Stimulated activated CD4-positive, alpha-beta T cell treated with anti-CD3 and anti-CD28 coated beads, Interleukin-4, amount 100 ng/mL, for 24 hours (primary cell): Measurements from ENCODE around the gene CXCR4.

Experiments used
- DNase-seq: peaks from one replicate; pipeline ENCODE4 v3.0.0-alpha.2; 2020

CXCR4 gene

DNA sequence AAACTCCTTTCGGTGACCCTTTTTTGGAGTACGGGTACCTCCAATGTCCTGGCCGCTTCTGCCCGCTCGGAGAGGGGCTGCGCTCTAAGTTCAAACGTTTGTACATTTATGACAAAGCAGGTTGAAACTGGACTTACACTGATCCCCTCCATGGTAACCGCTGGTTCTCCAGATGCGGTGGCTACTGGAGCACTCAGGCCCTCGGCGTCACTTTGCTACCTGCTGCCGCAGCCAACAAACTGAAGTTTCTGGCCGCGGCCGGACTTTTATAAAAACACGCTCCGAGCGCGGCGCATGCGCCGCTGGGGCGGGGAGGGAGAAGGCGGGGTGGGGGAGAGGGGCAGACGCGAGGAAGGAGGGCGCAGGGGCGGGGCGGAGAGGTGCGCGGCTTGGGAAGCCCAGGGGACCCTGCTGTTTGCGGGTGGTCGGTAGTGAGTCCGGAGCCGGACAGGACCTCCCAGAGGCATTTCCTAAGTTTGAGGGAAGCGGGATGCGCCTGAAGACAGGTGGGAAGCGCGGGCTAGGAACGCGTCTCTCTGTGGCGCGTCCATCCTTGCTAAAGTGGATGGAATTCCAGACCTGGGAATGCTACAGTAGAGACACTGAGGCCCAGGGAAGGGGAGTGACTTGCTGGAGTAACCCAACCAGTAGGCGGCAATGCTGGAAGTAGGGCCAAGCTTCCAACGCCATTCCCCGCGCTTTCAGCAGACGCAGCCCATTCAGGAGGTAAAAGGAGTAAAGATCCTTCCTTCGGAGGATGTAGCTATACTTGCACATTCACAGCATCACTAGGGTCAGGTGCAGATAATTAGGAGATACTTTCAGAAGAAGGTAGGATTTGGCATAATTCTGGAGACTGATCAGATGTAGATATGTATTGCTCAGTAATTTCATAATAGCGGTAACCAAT, at the start of gene CXCR4:
TSS of gene CXCR4 (minus strand) at position 241 of the 910 bp plus-strand sequence. CDS start at position 152, 89 bp downstream.
- DNase-seq: peak; percentile 82

DNA sequence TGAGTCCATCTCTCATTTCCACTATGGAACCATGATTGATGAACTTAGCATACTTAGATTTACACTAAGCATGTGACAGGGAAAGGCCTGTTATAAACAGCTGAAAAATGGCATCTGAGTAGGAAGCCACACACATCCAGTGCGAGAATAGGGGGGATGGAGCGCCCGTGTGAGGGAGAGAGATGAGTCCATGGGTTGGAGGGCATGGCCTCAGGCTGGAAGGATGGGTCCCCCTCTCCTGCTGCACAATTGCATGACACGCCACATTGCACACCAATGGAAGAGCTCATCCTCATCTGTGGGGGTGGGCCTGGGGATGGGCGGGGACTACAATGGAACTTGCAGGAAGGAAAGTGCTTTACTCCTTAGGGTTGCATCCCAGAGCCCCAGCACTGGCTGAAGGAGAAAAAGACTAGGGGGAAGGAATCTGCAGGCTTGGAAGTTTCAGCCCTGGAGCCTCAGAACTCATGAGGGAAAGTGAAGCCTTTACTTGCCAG, 46.4 kb upstream of the CXCR4 start:
- no peak for DNase-seq

DNA sequence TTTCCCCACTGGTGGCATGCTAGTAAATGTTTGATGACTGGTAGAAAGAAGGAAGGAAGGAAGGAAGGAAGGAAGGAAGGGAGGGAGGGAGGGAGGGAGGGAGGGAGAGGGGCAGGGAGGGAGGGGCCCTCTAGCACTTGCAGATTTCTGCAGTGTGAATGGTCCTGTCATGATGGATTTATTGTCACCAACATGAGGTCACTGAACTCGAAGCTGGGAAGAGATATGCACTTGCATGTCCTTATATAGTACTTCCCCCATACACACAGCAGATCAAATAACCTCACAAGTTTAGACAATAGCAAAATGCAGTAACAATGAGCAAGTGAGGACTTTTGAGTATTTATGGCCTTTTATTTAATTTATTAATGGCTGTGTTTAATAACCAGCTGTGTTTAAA, 44.5 kb upstream of the CXCR4 start:
- no peak for DNase-seq

- DNase-seq: no peak
Measured at GRCh38 chr2:136156411-136156810, 38.5 kb upstream of the CXCR4 start.

- DNase-seq: no peak
Measured at GRCh38 chr2:136154384-136154783, 36.4 kb upstream of the CXCR4 start.

DNA sequence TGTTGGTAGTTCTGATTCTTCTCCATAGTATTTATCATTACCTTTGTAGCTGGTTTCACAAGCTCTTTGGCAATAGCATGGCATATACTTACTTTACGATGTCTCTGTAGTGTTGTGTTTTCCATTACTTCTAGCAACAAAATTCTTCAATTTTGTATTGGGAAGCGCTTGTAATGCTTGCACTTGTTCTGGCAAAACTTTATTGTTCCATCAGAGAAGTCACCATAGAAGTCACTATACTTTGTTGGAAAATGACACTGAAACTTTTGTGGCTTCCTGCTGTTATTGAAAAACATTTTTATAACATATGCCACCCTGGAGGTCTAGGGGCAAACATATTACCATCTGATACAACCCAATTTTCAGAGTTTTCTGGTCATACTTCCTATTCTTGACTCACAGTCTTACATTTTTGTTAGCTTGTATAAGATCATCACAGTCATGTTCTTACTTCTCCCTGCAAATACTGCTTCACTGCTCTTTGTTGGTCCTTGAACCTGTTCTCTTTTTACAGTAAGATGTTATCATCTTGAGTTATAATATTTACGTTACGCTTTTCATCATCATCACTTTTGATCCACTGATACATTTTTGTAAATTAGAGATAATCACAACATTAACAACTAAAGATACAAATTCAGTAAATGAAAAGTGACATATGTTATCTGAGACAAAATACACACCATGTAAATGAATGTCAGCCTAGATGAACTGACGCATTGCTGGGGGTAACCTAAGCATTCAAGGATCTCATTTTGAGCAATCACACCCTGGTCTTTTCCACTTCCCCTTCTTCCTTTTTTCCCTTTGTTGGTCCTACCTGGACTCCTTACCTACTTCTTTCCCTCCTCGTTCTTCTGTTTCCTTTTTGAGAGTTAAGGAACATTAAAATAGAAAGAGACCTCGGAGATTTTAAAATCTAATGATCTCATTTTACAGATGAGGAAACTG, 33.3 kb upstream of the CXCR4 start:
- no peak for DNase-seq

DNA sequence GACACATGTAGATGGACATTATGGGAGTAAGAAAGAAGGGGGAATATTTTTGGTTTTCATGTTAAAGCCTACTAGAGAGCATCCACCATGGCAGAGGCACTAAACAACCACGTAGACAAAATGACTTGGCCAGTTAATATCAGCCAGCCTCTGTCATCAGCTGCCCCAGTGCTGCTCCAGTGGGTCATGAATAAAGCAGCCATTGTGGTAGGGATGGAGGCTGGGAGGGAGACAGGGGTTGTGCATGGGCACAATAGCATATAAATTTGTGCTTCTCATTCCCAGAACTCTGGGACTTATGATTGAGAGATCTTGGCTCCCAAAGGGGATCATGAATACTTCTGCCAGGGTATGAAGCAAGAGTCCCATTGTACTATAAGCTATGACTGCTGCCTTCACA, 31.1 kb upstream of the CXCR4 start:
- no peak for DNase-seq

GRCh38 chr2:136146564-136146963, 28.6 kb upstream of the CXCR4 start:
- DNase-seq: no peak

- DNase-seq: no peak
Measured at GRCh38 chr2:136143603-136144451, 25.9 kb upstream of the CXCR4 start.

DNA sequence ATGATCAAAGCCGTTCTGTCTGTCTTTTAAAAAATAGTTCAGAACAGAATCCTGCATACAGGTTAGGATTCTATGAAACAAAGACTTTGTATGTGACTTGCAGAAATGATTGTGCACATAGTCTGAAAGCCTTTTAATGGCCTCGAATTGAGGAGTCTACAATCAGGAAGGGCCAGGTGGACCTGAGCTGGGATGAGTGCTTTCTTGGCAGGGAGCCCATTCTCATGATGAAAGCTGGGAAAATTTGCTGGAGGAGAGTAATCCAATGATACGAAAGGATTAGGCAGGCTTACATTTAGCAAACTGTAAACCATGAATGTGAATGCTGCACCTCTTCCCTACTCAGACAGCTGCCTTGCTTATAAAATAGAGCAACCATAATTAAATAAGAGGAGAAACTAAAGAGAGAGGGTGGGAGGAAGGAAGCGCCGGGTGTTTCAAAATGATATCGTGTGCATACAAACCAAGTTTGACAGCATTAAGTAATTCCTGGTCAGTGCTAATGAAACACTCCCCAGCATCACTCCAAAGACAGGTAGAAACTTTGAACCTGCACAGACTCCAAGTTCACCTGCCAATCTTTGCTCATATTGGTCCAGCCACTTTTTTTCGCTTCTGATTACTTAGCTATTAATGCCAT, 23.7 kb upstream of the CXCR4 start:
- DNase-seq: no peak

GRCh38 chr2:136139631-136140030, 21.7 kb upstream of the CXCR4 start:
- DNase-seq: no peak

- no peak for DNase-seq
Measured at GRCh38 chr2:136137982-136138381, 20.0 kb upstream of the CXCR4 start.

GRCh38 chr2:136136931-136137330, 19.0 kb upstream of the CXCR4 start:
- DNase-seq: no peak

GRCh38 chr2:136135921-136136906, 18.3 kb upstream of the CXCR4 start:
- peak; percentile 63 for DNase-seq

DNA sequence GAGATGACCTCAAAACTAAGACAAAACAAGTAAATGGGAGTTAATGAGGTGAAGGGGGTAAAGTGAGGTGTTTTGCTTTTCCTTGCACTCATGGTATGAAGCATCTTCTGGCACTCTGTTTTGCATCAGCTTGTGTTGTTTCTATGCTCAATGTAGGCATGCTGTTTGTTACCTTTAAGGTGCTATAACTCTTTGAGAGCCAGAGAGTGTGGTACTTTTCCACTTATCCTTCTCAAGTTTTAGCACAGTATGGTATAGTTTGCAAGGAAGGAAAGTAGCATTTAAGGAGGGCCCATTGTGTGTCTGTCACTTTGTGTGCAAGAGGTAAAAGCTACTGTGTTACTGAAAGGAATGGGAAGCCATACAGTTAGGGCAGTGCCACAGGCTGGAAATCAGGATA, 17.5 kb upstream of the CXCR4 start:
- DNase-seq: no peak

DNA sequence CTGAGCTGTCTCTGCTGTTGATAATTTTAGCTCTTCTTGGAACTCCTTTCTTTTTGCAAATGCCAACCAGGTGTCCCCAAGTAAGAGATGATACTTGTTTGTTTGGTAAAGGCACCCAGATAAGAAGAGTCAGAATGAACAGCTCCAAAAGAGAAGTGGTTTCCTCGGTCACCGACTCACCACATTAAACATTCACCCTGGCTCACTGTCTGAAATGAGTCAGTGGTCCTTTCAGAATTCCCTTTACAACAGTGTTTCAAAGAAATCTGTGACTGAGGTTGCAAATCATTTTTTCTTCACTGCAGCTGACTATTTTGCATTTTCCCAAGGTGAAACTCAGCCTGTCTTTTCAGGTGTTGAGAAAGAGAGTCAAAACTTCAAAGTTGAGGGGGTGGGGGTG, 16.2 kb upstream of the CXCR4 start:
- DNase-seq: peak; percentile 58

DNA sequence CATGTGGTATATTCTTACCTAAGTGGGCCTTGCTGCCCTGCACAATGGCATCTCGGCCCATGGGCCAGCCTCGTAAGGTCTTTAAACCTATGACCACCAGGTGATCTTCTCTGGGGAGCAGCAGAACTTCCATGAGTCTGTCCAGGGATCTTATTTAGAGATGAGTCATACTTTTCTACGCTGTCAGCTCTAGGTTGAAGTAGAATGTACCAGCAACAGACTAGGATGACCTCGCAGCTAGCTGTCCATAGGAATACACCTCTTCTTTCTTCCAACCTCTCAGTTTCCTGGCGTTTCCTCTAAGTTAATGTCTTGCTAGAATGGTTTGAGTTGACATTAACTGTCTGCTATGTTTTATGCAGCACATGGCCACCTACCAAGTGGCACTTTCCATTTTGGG, 15.6 kb upstream of the CXCR4 start:
- no peak for DNase-seq

GRCh38 chr2:136133176-136133575, 15.2 kb upstream of the CXCR4 start:
- DNase-seq: no peak

- DNase-seq: no peak
Measured at GRCh38 chr2:136132825-136133155, 14.8 kb upstream of the CXCR4 start.

DNA sequence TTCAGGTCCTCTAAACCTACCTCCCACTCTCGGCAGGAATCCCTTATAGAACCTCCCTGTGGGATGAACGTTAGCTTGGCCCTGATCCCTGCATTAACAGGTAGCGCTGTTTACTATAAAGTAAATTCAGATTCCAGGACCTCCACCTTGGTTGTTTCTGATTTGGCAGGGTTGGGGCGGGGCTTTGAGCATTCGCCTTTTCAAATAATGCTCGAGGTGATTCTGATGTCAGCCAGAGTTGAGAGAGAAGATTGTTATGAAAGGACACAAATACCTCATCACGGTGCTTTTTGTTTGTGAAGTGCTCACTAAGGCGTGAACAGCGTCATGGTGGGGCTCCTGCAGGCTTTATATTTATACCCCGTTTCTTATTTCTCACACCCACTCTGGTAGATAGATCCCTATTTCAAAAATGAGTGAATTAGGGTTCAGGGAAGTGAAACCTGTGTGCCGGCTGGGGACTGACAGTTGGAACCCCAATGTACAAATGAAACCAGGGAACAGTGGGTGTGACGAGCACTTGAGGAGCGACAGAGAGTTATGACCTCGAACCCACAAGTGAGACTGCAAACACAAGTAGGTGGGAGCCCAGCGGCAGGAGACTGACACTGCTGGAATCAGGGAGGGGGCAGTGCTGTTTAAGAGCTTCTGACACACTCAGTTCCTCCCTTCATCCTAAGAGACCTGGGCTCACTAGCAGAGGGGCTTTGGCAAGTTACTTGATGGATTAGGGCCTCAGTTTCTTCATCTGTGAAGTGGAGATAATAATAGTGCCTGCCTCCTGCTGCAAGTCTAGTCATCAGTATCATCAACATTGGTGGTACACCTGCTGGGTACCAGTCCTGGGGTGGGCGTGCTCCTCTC, 14.2 kb upstream of the CXCR4 start:
- DNase-seq: peak; percentile 64
